GM18502 (cell line): ENCODE measurements around the gene ATP10D.
A peak's percentile ranks its signal among the peaks of the same experiment; 100 is the strongest.

Source experiments
- ATAC-seq: cut with Tn5 transposase; IDR thresholded peaks from one replicate; pipeline ENCODE4 v1.9.1; 2021; ENCODE audit warnings: mild to moderate bottlenecking; ENCODE audit not compliant: unreplicated experiment, poor library complexity

The ATP10D gene

GRCh38 chr4:47485047-47485692 is at the start of gene ATP10D:
TSS of gene ATP10D (plus strand) at chr4:47485275. CDS start at chr4:47512541, 27,266 bp downstream.
- peak; percentile 94 for ATAC-seq

- ATAC-seq, result peak; percentile 83
These were observed 42.1 kb upstream of the ATP10D start for GRCh38 chr4:47442980-47443379.

GRCh38 chr4:47444031-47444430 is 41.0 kb upstream of the ATP10D start:
- ATAC-seq, result no peak

- no peak for ATAC-seq
These were observed 33.4 kb upstream of the ATP10D start for GRCh38 chr4:47451657-47452056.

- ATAC-seq, result peak; percentile 38
These were observed 22.3 kb upstream of the ATP10D start for GRCh38 chr4:47462799-47463234.

GRCh38 chr4:47463235-47463956 is 21.7 kb upstream of the ATP10D start, which contains the start of gene COMMD8:
TSS of gene COMMD8 (minus strand) at chr4:47463702. CDS start at chr4:47463651, 51 bp downstream.
- ATAC-seq, result peak; percentile 91

- ATAC-seq, result peak; percentile 22
These were observed 20.1 kb upstream of the ATP10D start for GRCh38 chr4:47465004-47465403.

GRCh38 chr4:47466056-47466785 is 18.9 kb upstream of the ATP10D start:
- ATAC-seq, result no peak

- no peak for ATAC-seq
These were observed 16.2 kb upstream of the ATP10D start for GRCh38 chr4:47468706-47469365.

- ATAC-seq, result no peak
These were observed 15.1 kb upstream of the ATP10D start for GRCh38 chr4:47469951-47470350.

GRCh38 chr4:47471064-47471463 is 14.0 kb upstream of the ATP10D start:
- no peak for ATAC-seq

- ATAC-seq, result no peak
These were observed 13.5 kb upstream of the ATP10D start for GRCh38 chr4:47471591-47471990.

GRCh38 chr4:47473141-47473750 is 11.8 kb upstream of the ATP10D start:
- ATAC-seq, result no peak

- ATAC-seq, result no peak
These were observed 10.3 kb upstream of the ATP10D start for GRCh38 chr4:47474799-47475198.

GRCh38 chr4:47475411-47475810 is 9.7 kb upstream of the ATP10D start:
- ATAC-seq, result no peak

- ATAC-seq, result no peak
These were observed 6.3 kb upstream of the ATP10D start for GRCh38 chr4:47478804-47479203.

GRCh38 chr4:47482326-47482725 is 2.7 kb upstream of the ATP10D start:
- ATAC-seq, result no peak

- peak; percentile 20 for ATAC-seq
These were observed 1.3 kb upstream of the ATP10D start for GRCh38 chr4:47483745-47484144.

- peak; percentile 35 for ATAC-seq
These were observed 907 bp upstream of the ATP10D start for GRCh38 chr4:47484168-47484567.

- ATAC-seq, result no peak
These were observed 693 bp downstream of the ATP10D start for GRCh38 chr4:47485768-47486167.
